SW480 (cell line): ENCODE data around the gene UPP2.

Experiments
- DNase-seq: peaks from one replicate; pipeline ENCODE4 v3.0.0-alpha.2; 2016; ENCODE audit warnings: low spot score

Gene UPP2

GRCh38 chr2:158101384-158101926 is at the start of gene UPP2:
Gene UPP2, plus strand, starts transcription at chr2:158101876. Its CDS starts 188 bp downstream, at chr2:158102064.
- DNase-seq: no peak

GRCh38 chr2:158052761-158053160 is 48.9 kb upstream of the UPP2 start:
- DNase-seq: no peak

- DNase-seq: no peak
These were observed 44.8 kb upstream of the UPP2 start for GRCh38 chr2:158056875-158057274.

GRCh38 chr2:158060160-158060834 is 41.4 kb upstream of the UPP2 start:
- no peak for DNase-seq

- DNase-seq: peak; percentile 19
These were observed 40.7 kb upstream of the UPP2 start for GRCh38 chr2:158060835-158061435.

- no peak for DNase-seq
These were observed 39.9 kb upstream of the UPP2 start for GRCh38 chr2:158061763-158062162.

GRCh38 chr2:158066046-158066713 is 35.5 kb upstream of the UPP2 start:
- DNase-seq: no peak

GRCh38 chr2:158071018-158071417 is 30.7 kb upstream of the UPP2 start:
- no peak for DNase-seq

GRCh38 chr2:158072361-158072760 is 29.3 kb upstream of the UPP2 start:
- no peak for DNase-seq

- no peak for DNase-seq
These were observed 22.0 kb upstream of the UPP2 start for GRCh38 chr2:158079672-158080071.

GRCh38 chr2:158088093-158088492 is 13.6 kb upstream of the UPP2 start:
- no peak for DNase-seq

GRCh38 chr2:158089322-158089721 is 12.4 kb upstream of the UPP2 start:
- no peak for DNase-seq

- no peak for DNase-seq
These were observed 10.0 kb upstream of the UPP2 start for GRCh38 chr2:158091647-158092046.

- no peak for DNase-seq
These were observed 7.1 kb upstream of the UPP2 start for GRCh38 chr2:158094487-158095092.

- DNase-seq: no peak
These were observed 6.4 kb upstream of the UPP2 start for GRCh38 chr2:158095269-158095668.

- no peak for DNase-seq
These were observed 5.8 kb upstream of the UPP2 start for GRCh38 chr2:158095912-158096311.

GRCh38 chr2:158097481-158097880 is 4.2 kb upstream of the UPP2 start:
- DNase-seq: no peak

- no peak for DNase-seq
These were observed 3.5 kb upstream of the UPP2 start for GRCh38 chr2:158098178-158098577.

GRCh38 chr2:158099716-158100115 is 2.0 kb upstream of the UPP2 start:
- no peak for DNase-seq

GRCh38 chr2:158100411-158100810 is 1.3 kb upstream of the UPP2 start:
- no peak for DNase-seq

- DNase-seq: no peak
These were observed 770 bp downstream of the UPP2 start for GRCh38 chr2:158102446-158102845.

GRCh38 chr2:158103411-158104012 is 1.8 kb downstream of the UPP2 start:
- DNase-seq: no peak
